ENCODE results near the gene CCDC184. TPM values are rescaled to one million over a fixed set of nuclear protein-coding genes. Genes with fewer than 3 reads are reported as not detected.
A peak's percentile ranks its signal among the peaks of the same experiment; 100 is the strongest.

Gene CCDC184
- polyA plus RNA-seq, 6 donors from 2014 or later, result 0.19 to 0.61 (median 0.31) TPM; not detected in 3

- peak overlapping the region; percentile 73 to 93 (median 84) for H3K4me3 Mint-ChIP-seq
- H3K9me3 Mint-ChIP-seq, result no peaks in the 10 kb centered on the region
- peaks cover 16 to 40% (median 30%) of the 10 kb centered on the region in 3 donors for H3K27me3 Mint-ChIP-seq
- peak overlapping the region in 2 of 6 donors; percentile 42 to 67 for H3K27ac Mint-ChIP-seq
- peaks cover 34 to 36% (median 34%) of the 10 kb centered on the region in 3 donors for H3K4me1 Mint-ChIP-seq
- H3K36me3 Mint-ChIP-seq, result peaks cover 0 to 7% of the 10 kb centered on the region in 2 donors
- DNase-seq (no peak), ATAC-seq (ENCODE audit: low read depth in 2 of 2) (no peak)
These were observed 1.1 kb downstream of the CCDC184 start for GRCh38 chr12:48184549-48184922.

GRCh38 chr12:48185181-48185919, 1.9 kb downstream of the CCDC184 start:
- ATAC-seq (ENCODE audit: low read depth in 2 of 2), result peak; percentile 32 to 47
- H3K9me3 Mint-ChIP-seq, result no peaks in the 10 kb centered on the region

GRCh38 chr12:48187916-48188695, 4.7 kb downstream of the CCDC184 start:
- Mint-ChIP-seq H3K4me3 (no peak overlapping the region), H3K36me3 (no peaks in the 10 kb centered on the region), H3K9me3 (no peaks in the 10 kb centered on the region), H3K27ac (peak overlapping the region in 1 of 6 donors; percentile 36), H3K27me3 (peaks cover 13 to 39% (median 27%) of the 10 kb centered on the region in 3 donors), H3K4me1 (peaks cover 24 to 26% (median 25%) of the 10 kb centered on the region in 3 donors)
- ATAC-seq (ENCODE audit: low read depth in 2 of 2) (no peak), DNase-seq (no peak)

More at GRCh38 chr12:48185181-48185919, 1.9 kb downstream of the CCDC184 start:
- Mint-ChIP-seq H3K27ac (peak overlapping the region in 4 of 6 donors; percentile 25 to 74 (median 50)), H3K27me3 (peaks cover 14 to 35% (median 26%) of the 10 kb centered on the region in 3 donors), H3K4me3 (peak overlapping the region; percentile 67 to 93 (median 78)), H3K36me3 (peaks cover 0 to 7% of the 10 kb centered on the region in 2 donors), H3K4me1 (peaks cover 34 to 36% (median 34%) of the 10 kb centered on the region in 3 donors)
- peak; percentile 37 for DNase-seq

GRCh38 chr12:48189331-48190125, 6.1 kb downstream of the CCDC184 start:
- H3K27ac Mint-ChIP-seq, result peak overlapping the region in 1 of 6 donors; percentile 38
- no peaks in the 10 kb centered on the region for H3K36me3 Mint-ChIP-seq
- peak overlapping the region in 1 of 8 donors; percentile 31 for H3K4me3 Mint-ChIP-seq
- peak; percentile 65 for DNase-seq
- H3K27me3 Mint-ChIP-seq, result peaks cover 23 to 45% (median 40%) of the 10 kb centered on the region in 3 donors
- peaks cover 16 to 18% (median 16%) of the 10 kb centered on the region in 3 donors for H3K4me1 Mint-ChIP-seq
- peak; percentile 57 to 78 for ATAC-seq (ENCODE audit: low read depth in 2 of 2)
- no peaks in the 10 kb centered on the region for H3K9me3 Mint-ChIP-seq

GRCh38 chr12:48191096-48191495, 7.7 kb downstream of the CCDC184 start:
- peaks cover 22 to 42% (median 39%) of the 10 kb centered on the region in 3 donors for H3K27me3 Mint-ChIP-seq
- H3K27ac Mint-ChIP-seq, result no peak overlapping the region
- H3K4me1 Mint-ChIP-seq, result peaks cover 0 to 5% (median under 1%) of the 10 kb centered on the region in 3 donors
- ATAC-seq (ENCODE audit: low read depth in 2 of 2) (no peak), DNase-seq (no peak)
- H3K9me3 Mint-ChIP-seq, result no peaks in the 10 kb centered on the region
- no peaks in the 10 kb centered on the region for H3K36me3 Mint-ChIP-seq
- no peak overlapping the region for H3K4me3 Mint-ChIP-seq

GRCh38 chr12:48192861-48193260, 9.4 kb downstream of the CCDC184 start:
- Mint-ChIP-seq H3K4me1 (peaks cover 0 to 6% (median 5%) of the 10 kb centered on the region in 3 donors), H3K4me3 (no peak overlapping the region), H3K27ac (no peak overlapping the region), H3K27me3 (peaks cover 22 to 42% (median 36%) of the 10 kb centered on the region in 3 donors), H3K9me3 (no peaks in the 10 kb centered on the region), H3K36me3 (no peaks in the 10 kb centered on the region)
- no peak for DNase-seq
- no peak for ATAC-seq (ENCODE audit: low read depth in 2 of 2)

- H3K27me3 Mint-ChIP-seq, result peaks cover 22 to 42% (median 36%) of the 10 kb centered on the region in 3 donors
- H3K4me3 Mint-ChIP-seq, result peak overlapping the region in 1 of 8 donors; percentile 55
These were observed 10.2 kb downstream of the CCDC184 start for GRCh38 chr12:48193623-48194022.

GRCh38 chr12:48194799-48195201, 11.4 kb downstream of the CCDC184 start:
- DNase-seq (no peak), ATAC-seq (ENCODE audit: low read depth in 2 of 2) (no peak)
- Mint-ChIP-seq H3K36me3 (no peaks in the 10 kb centered on the region), H3K27ac (no peak overlapping the region), H3K4me1 (peaks cover 6 to 18% (median 14%) of the 10 kb centered on the region in 3 donors), H3K4me3 (peak overlapping the region in 1 of 8 donors; percentile 30), H3K9me3 (no peaks in the 10 kb centered on the region), H3K27me3 (peaks cover 16 to 42% (median 36%) of the 10 kb centered on the region in 3 donors)

More at GRCh38 chr12:48193623-48194022, 10.2 kb downstream of the CCDC184 start:
- Mint-ChIP-seq H3K9me3 (no peaks in the 10 kb centered on the region), H3K36me3 (no peaks in the 10 kb centered on the region), H3K27ac (peak overlapping the region in 2 of 6 donors; percentile 2 to 81), H3K4me1 (peaks cover 0 to 8% (median 7%) of the 10 kb centered on the region in 3 donors)
- DNase-seq (no peak), ATAC-seq (ENCODE audit: low read depth in 2 of 2) (no peak)

- peak; percentile 39 to 48 for ATAC-seq (ENCODE audit: low read depth in 2 of 2)
- peak overlapping the region; percentile 83 to 99 (median 94) for H3K4me3 Mint-ChIP-seq
- H3K4me1 Mint-ChIP-seq, result peaks cover 19 to 41% (median 23%) of the 10 kb centered on the region in 3 donors
These were observed 14.1 kb downstream of the CCDC184 start for GRCh38 chr12:48197549-48197970.

GRCh38 chr12:48197971-48198671, 14.7 kb downstream of the CCDC184 start:
- Mint-ChIP-seq H3K9me3 (peaks cover 0 to 5% (median 2%) of the 10 kb centered on the region in 7 donors), H3K27ac (peak overlapping the region; percentile 93 to 99 (median 98)), H3K27me3 (peaks cover 13 to 24% (median 20%) of the 10 kb centered on the region in 3 donors), H3K4me3 (peak overlapping the region; percentile 83 to 99 (median 94)), H3K4me1 (peaks cover 22 to 41% (median 28%) of the 10 kb centered on the region in 3 donors), H3K36me3 (peaks cover 11 to 17% of the 10 kb centered on the region in 2 donors)
- DNase-seq (peak; percentile 91), ATAC-seq (ENCODE audit: low read depth in 2 of 2) (peak; percentile 95 to 98)

More at GRCh38 chr12:48197549-48197970, 14.1 kb downstream of the CCDC184 start:
- peak; percentile 41 for DNase-seq
- Mint-ChIP-seq H3K36me3 (peaks cover 5 to 12% of the 10 kb centered on the region in 2 donors), H3K27ac (peak overlapping the region; percentile 93 to 99 (median 98)), H3K27me3 (peaks cover 13 to 24% (median 20%) of the 10 kb centered on the region in 3 donors), H3K9me3 (peaks cover 0 to 5% (median 0%) of the 10 kb centered on the region in 7 donors)

- peak overlapping the region; percentile 93 to 99 (median 98) for H3K27ac Mint-ChIP-seq
- H3K4me1 Mint-ChIP-seq, result peaks cover 22 to 41% (median 29%) of the 10 kb centered on the region in 3 donors
These were observed 15.2 kb downstream of the CCDC184 start for GRCh38 chr12:48198672-48198971.

GRCh38 chr12:48198985-48199384, 15.5 kb downstream of the CCDC184 start:
- Mint-ChIP-seq H3K27me3 (peaks cover 8 to 16% (median 12%) of the 10 kb centered on the region in 3 donors), H3K36me3 (peaks cover 14 to 25% of the 10 kb centered on the region in 2 donors), H3K9me3 (peaks cover 0 to 7% (median 3%) of the 10 kb centered on the region in 7 donors), H3K4me3 (peak overlapping the region; percentile 83 to 99 (median 94)), H3K4me1 (peaks cover 22 to 41% (median 29%) of the 10 kb centered on the region in 3 donors), H3K27ac (peak overlapping the region; percentile 93 to 99 (median 98))
- DNase-seq (no peak), ATAC-seq (ENCODE audit: low read depth in 2 of 2) (no peak)

More at GRCh38 chr12:48198672-48198971, 15.2 kb downstream of the CCDC184 start:
- ATAC-seq (ENCODE audit: low read depth in 2 of 2) (peak; percentile 6 to 15), DNase-seq (no peak)
- H3K36me3 Mint-ChIP-seq, result peaks cover 11 to 22% of the 10 kb centered on the region in 2 donors
- H3K4me3 Mint-ChIP-seq, result peak overlapping the region; percentile 83 to 99 (median 94)
- H3K27me3 Mint-ChIP-seq, result peaks cover 11 to 19% (median 16%) of the 10 kb centered on the region in 3 donors
- peaks cover 0 to 5% (median 3%) of the 10 kb centered on the region in 7 donors for H3K9me3 Mint-ChIP-seq

Measured in naive B cell (primary cell).